Frontal cortex (tissue), 4 donors: ENCODE measurements around the gene GRHL1. TPM values are rescaled to one million over a fixed set of nuclear protein-coding genes. Genes with fewer than 3 reads are reported as not detected.
"Not testable (repeated sequence)": the region's sequence is repeated elsewhere in the genome, so short reads cannot be mapped to it uniquely, and the experiment has no call there.

Experiments
- DNase-seq, 2 donors: peaks; one replicate each; pipeline ENCODE4 v3.0.0; 2012; ENCODE audit warnings: low spot score in 2 of 2
- FAIRE-seq: peaks from 2 replicates; lab custom pipeline; 2012; peaks lifted over from hg19 to GRCh38; lab: Jason Lieb, UNC
- total RNA-seq: library from RNA; depleted of rRNA; stranded (reverse); fragments of >200 nt; gene quantifications from one replicate; pipeline ENCODE4 v1.2.3, GENCODE V29; 2014
- donor health status: control.
- donor health status: control.
- donor health status: control.

GRHL1 gene, protein sequence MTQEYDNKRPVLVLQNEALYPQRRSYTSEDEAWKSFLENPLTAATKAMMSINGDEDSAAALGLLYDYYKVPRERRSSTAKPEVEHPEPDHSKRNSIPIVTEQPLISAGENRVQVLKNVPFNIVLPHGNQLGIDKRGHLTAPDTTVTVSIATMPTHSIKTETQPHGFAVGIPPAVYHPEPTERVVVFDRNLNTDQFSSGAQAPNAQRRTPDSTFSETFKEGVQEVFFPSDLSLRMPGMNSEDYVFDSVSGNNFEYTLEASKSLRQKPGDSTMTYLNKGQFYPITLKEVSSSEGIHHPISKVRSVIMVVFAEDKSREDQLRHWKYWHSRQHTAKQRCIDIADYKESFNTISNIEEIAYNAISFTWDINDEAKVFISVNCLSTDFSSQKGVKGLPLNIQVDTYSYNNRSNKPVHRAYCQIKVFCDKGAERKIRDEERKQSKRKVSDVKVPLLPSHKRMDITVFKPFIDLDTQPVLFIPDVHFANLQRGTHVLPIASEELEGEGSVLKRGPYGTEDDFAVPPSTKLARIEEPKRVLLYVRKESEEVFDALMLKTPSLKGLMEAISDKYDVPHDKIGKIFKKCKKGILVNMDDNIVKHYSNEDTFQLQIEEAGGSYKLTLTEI
- 4.9 TPM for total RNA-seq

DNA sequence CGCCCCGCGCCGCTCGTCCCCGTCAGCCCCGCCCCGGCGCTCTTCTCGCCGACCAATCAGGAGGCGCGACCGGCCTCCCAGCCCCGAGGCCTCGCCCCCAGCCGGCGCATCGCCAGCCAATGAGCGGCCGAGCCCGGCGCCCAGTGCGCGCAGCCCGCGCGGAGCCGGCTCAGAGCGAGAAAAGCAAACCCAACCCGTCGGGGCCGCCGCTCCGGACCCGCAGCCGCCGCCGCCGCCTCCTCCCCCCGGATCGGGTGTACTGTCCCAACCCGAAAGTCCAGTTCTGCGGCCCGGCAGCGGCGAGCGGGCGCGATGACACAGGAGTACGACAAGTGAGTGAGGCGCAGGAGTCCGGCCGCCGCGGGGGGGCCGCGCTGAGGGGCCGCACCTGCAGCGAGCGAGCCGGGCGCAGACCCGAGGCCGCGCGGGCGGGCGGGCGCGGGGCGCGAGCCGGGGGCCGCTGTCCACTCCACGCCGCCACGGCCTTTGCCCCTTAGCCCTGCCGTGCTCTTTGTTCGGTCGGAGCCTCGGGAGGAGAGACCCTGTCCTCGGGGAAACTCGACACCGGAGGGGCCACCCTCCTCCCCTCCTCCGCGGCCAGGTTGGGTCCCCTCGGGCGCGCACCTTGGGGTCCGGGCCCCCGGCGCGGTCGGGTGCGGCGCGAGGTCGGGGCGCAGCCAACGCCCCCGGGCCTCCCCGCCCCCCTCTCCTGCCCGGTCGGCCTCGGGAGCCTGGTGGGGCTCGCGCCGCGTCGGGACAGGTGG is at the start of gene GRHL1:
GRHL1 (plus strand) TSS at position 172 of the 764 bp plus-strand sequence; CDS start at position 313, 141 bp downstream.
- FAIRE-seq, result no peak

DNA sequence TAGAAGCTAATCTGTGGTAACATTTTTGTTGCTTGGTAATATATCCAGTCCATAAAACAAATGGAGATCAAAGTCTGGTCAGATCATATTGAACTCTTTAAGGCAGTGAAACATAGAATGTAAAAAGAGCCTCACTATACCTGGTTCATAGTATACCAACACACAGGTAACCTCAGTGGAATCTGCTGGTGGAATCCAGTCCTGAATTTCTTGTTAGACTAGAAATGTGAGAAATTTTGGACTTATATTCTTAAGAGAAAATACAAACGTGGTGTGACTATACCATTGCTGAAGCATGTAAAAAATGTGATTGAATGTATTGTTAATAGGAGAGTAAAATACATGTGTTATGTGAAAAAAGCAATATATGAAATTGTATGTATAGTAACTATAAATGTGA is 46.1 kb upstream of the GRHL1 start:
- no peak for FAIRE-seq

More for the DNA sequence above, at the start of gene GRHL1:
- DNase-seq, result peak; percentile 100

DNA sequence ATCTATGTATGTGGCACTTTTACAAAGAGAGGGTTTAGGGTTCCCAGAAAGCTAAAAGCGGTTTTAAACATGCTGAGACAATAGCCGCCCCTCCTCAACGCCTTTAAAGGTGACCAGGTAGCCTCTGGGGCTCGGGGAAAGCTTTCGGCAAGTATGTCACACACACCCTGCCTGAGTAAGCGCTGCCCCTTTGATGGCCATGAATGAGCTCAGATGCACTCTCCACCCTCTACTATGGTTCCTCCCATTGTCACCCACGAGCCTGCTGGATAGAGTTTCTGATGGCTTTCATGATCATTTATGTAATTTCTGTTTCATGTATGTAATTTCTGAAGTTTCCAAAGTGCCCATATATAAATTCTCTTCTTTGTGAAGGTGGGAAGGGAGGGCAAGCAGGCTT is 44.1 kb upstream of the GRHL1 start:
- no peak for FAIRE-seq
- no peak for DNase-seq

More for the DNA sequence above, 46.1 kb upstream of the GRHL1 start:
- DNase-seq, result no peak

DNA sequence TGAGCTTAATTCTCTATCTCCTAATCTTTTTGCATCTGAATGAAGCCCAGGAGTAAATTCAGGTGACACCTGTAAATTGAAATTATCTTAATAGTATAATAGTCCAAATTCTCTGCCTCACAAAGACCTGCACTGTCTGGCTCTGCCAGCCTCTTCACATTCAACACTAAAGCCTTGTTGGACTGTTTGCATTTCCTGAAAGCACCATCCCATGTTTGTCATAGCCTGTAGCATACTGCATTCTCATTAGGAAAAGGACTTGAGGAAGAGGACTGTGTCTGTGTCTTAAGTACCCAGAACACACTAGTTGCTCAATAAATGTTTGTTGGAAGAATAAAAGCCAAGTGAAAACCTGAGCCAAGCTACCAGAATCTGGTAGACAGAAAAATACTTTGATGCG is 42.9 kb upstream of the GRHL1 start:
- FAIRE-seq (no peak), DNase-seq (no peak)

DNA sequence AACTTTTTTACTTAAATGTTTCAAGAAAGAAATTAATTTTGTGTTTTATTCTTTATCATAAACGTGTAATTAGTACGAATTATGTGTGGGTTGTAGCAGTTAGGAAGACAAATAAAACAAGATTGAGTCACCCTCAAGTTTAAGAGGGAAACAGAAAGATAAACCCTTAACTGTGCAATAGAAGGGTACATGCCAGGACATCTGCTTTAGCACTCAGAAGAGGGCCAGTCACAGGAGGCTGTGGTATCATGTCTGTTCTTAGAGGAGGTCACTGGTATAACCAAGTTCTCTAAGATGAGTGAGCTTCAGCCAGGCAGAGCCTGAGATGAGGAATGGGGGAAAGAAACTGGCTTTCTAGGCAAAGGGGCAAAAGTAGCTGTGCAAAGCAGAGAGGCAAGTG is 42.4 kb upstream of the GRHL1 start:
- DNase-seq (no peak), FAIRE-seq (no peak)

DNA sequence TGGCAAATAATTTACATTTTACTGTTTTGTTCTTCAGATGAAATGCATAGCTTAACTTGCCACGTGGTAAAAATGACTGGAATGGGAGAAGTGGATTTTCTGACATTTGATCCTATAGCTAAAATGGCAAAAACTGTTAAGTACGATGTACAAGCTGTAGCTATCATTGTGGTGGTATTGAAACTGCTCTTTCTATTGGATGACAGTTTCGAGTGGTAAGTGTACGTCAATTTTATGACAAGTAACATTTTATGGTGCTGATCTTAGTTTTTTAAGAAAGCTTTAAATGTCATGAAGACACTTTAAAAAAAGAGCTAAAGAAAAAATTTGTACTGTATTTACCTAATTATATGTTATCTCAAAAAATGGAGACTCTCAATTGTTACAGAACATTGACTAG is 40.8 kb upstream of the GRHL1 start:
- FAIRE-seq, result peak; percentile 6
- no peak for DNase-seq

DNA sequence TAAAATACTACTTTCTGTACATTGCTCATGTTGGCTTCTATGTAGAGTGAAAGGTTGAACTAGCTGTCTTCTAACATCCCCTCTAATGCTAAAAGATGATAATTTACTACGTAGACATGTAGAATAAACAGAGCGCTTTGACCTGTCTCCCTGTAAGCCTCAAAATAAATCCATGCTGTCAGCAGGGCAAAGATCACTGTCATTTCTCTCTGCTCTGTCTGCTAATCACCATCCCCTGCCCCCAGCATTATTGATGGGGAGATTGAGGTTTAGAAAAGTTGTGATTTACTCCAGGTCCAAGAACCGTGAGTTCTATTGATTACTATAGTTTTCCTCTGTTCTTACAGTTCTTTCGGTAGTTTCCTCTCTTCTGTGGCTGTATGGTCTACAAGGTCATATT is 39.0 kb upstream of the GRHL1 start:
- DNase-seq (no peak), FAIRE-seq (no peak)

DNA sequence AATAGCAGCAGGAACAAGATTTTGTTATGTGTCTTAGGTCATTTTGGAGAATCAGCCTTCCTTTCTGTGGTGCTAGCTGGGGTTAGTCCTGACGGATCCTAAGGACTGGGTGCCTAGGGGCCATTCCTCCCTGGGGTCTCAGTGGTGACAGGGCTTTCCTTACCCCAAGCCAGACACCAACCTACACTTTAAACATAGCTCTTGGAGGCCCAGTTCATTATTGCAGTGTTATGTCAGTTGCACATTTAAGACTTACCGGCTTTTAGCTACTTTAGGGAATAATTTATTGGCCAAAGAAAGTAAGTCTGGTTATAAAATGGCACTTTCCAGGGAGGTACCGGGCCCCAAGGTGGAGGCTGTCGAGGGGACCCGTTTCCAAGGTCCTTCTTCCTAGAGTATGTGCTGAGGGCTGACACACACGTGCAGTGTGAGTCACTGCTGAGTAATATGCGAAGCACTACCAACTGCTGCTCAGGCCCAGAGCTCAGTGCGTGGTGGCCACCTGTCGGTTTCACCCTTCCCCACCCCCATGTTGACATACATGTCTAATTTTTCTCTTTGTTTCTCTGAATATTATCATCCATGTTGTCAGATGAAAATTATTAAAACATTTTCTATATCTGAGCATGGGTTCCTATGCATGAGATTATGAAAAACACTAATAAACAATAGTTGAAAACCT is 37.0 kb upstream of the GRHL1 start:
- no peak for FAIRE-seq
- no peak for DNase-seq

DNA sequence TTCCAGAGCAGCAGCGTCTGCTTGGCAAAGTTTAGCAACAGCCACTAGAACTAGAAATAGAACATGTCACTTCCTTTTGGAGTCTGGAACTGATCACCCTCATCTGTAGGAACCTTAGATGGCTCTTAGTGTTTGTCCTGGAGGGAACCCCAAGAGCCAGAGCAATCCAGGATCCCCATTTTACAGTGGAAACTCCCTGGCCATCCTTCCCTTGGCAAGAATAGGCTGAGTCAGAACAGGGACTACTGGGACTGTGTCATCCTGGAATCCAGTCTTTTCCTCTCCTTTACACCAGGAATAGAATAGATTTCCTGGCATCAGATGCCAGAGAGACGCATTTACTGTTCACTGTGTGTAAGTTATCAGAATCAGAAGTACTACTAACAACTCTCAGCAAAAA is 33.2 kb upstream of the GRHL1 start:
- no peak for FAIRE-seq
- DNase-seq, result no peak

DNA sequence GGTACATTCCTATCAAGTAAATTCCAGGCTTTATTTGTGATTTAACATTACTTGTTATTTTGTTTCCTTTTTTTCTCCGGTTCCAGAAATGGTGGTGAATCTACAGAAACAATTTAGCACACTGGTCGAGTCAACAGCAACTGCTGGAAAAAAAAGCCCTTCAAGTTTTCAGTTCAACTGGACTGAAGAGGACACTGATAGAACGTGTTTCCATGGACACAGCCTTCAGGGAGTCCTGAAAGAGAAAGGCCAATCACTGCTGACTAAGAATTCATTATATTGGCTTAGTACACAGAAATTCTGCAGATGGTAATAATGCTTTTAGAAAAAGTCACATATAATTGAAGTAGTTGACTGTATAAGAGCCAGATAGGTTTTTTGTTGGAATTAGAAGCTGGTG is 32.0 kb upstream of the GRHL1 start:
- FAIRE-seq, result no peak
- DNase-seq, result no peak

DNA sequence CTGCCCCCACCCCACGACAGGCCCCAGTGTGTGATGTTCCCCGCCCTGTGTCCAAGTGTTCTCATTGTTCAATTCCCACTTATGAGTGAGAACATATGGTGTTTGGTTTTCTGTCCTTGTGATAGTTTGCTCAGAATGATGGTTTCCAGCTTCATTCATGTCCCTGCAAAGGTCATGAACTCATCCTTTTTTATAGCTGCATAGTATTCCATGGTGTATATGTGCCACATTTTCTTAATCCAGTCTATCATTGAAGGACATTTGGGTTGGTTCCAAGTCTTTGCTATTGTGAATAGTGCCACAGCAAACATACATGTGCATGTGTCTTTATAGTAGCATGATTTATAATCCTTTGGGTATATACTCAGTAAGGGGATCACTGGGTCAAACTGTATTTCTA is 24.5 kb upstream of the GRHL1 start:
- not testable (repeated sequence) for DNase-seq, FAIRE-seq

DNA sequence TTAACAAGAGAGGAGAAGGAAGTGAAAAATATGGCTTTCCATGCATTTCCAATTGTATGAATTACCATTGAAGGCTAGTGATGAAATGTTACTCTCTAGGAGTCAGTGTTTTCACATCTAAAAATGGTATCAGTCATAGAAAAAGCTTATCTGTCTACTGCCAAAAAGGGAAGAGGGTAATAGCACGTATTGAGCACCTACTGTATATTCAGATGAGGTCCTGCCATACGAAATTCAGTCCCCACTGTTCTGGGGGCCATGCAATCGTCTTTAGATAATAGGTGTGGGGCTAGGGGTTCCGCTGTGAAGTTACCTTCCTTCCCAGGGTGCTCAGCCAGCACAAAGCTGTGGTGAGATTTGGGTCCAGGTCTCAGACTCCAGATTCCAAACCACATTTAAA is 14.2 kb upstream of the GRHL1 start:
- DNase-seq (no peak), FAIRE-seq (no peak)

DNA sequence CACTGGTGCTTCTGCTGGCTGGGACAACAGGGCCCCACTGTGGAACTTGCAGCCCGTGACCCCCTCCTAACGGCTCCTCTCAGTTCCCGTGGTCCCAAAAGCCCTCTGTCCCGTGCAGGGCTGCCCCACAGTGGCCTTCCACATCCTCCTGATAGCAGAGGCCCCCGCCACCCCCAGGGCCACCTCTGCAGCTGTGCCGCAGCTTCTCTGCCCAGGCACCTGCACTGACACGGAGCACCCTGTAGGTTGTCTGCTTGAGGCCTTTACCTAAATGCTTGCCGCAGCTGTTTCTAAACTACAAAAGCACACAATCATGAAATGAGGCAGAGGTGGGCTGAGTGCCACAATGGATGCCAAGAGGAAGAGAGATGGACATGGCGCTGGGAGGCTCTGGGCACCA is 13.5 kb upstream of the GRHL1 start:
- no peak for DNase-seq
- no peak for FAIRE-seq

DNA sequence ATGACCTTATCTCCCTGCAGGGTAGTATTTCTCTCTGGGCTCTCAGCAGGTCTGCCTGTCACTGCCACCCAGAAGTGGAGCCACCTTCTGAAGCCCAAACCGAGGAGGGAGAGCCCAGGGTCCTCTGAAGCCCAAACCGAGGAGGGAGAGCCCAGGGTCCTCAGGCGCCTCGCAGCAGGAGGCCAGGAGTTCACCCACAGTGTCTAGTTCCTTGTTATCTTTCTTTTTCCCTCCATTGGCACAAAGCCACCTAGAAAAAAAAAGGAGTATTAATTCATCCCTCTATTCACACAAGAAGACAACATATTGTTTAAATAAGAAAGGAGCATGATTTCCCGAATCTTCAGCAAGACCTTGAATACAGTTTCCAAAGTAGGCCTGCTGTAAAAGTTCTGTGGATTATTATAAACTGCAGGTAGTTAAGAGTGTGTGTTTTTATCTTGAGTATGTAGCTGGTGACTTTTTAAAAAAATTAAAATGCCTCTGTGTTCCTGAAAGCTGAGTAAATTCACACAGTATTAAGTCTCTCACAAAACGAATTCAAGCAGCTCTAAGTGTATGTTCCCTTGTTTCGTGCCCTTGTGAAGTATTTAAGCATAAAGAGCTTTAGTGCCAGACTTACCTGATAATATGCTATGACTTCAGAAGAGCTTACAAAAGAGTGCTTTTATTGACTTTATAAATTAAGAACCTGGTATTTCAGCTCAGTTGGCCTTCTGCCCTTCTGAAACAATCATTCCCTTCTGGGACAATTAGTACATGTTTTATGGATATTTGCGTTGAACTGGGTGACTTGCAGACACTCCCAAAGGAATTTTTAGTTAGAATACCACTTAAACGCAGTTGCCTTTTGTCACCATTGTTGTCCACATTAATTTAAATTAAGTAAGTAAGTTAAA is 11.7 kb upstream of the GRHL1 start:
- FAIRE-seq, result no peak
- no peak for DNase-seq

DNA sequence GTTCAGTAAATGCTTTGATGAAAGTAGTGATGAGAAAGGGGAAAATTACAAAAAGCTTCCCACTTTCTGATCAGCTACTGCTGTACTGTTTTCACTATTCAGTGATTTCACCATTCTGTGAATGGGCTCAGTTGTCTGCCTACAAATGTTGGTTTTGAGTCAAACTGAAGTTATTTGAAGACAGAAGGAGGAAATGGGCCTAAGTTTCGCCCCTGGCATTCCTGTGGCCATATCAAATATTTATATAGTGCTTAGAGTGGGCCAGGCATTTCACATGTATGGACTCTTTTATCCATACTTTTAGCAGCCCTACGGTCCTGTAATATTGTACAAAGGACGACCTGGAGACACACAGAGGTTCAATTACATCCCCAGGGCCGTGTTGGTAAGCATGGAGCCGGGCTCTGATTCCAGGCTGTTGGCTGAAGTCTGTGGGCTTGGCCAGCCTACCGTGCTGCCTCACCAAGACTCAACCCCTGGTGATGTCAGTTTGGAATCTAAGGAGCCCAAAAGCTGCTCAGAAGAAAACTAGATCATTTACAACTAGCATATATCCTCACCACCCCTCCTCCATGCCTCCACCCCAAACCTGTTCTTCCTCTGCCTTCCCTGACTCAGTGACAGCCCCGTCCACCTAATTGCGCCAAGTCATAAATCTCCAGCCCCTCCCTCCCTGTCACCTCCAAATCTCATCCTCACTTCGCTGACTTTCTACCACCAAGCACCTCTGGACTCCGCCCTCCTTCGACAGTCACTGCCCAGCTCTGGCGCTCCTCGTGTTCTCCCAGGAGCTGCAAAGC is 10.1 kb upstream of the GRHL1 start:
- no peak for FAIRE-seq
- DNase-seq, result no peak

DNA sequence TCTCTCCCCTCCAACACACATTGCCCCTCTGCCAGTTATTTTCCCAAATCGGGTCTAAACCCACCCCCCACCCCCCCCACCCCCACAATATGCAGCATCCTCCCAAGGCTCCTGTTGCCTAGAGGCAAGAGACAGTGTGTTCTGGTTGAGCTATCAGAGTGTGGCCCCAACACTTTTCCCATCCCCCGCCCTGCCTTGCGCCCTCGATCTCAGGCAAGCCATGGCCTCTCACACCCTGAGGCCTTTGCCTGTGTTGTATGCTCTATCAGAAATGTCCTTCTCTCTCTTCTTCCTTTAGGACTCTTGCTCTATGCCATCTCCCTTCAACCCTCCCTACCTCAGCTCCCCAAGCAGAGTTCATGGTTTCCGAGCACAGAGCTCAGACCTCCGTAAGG is 9.5 kb upstream of the GRHL1 start:
- FAIRE-seq, result no peak
- no peak for DNase-seq

DNA sequence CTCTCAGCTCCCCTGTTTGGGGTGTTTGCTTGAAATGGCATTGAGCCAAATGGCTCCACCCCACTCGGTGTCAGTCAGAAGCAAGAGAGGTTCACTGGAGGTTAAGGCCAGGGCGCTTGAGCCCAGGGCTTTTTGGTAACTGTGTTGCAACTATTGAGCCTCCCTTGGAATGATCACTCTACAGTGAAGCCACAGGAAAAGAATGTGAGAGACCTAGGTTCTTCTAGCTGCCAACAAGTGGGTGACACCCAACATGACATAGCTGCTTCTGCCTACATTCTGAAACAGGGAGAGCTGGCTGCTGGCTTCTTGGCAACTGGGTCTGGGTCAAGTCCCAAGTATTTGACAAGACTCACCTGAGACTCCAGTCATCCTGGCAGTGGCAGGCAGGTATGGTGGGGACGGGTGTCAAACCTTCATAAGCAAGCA is 7.1 kb upstream of the GRHL1 start:
- FAIRE-seq (no peak), DNase-seq (no peak)

DNA sequence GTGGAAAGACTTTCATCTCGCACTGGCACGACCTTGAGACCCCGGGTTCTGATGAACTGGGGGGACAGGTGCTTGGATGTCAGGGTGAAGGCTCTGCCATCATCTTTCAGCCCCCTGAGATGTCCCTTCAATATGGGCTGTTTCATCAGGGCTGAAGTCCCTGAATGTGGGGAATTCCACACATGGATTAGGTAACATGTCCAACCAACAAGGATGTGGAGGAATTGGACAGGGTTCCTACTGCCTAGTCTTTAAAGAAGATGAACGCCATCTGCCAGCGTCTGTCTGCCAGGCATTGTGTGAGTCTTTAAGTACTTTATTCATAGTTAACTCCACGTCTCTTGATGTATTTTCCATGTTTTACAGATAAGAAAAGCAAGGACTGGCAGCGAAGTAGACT is 5.9 kb upstream of the GRHL1 start:
- no peak for FAIRE-seq
- no peak for DNase-seq

DNA sequence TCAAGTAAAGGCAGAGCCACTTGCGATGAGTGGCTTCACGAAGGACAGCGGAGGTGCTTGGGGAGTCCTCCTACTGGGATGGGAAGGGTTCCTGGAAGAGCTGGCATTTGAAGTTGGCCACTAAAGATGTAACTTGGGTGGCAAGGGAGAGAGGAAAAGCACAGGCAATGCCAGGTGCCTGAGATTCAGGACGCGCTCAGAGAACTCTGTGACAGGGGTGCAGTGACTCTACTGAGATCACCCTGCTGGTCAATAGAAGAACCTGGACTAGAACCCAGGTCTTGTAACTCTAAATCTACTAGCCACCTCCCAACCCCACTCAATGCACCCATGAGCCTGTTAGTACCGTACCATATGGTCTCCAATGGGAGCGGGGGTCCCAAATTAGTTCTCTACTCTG is 5.4 kb upstream of the GRHL1 start:
- no peak for FAIRE-seq
- no peak for DNase-seq
